Endothelial cell of umbilical vein (primary cell): ENCODE results near the gene PTPRD. TPM values are rescaled to one million over a fixed set of nuclear protein-coding genes. Genes with fewer than 3 reads are reported as not detected.

Experiments used
- BruUV-seq: library from RNA; stranded (reverse); fragments of 400-500 nt; replicated peaks from 2 replicates; lab custom pipeline; 2021; lab: Mats Ljungman, UMichigan
- CTCF ChIA-PET: fragments of 300-600, 350-600 bp; sonication (Branson Sonifier 250); formaldehyde crosslinking; loops from one replicate; lab custom pipeline; 2021; ENCODE audit warnings: antibody characterized with exemption, inconsistent platforms; lab: Charles Lee
- POLR2A ChIA-PET: fragments of 300-600, 350-600 bp; sonication (Branson Sonifier 250); formaldehyde crosslinking; loops from one replicate; lab custom pipeline; 2021; ENCODE audit warnings: antibody characterized with exemption, inconsistent platforms; lab: Charles Lee
- DNase-seq: peaks from one replicate; pipeline ENCODE4 v3.0.0-alpha.2; 2011; ENCODE audit warnings: low read depth, low spot score
- FAIRE-seq: peaks from 2 replicates; lab custom pipeline; 2011; peaks lifted over from hg19 to GRCh38; lab: Jason Lieb, UNC
- H2AFZ ChIP-seq: 2 replicates; pipeline ENCODE4 v1.6.0; 2012; ENCODE audit warnings: low read depth, low read length, control low read depth, inconsistent platforms
- H3K27ac ChIP-seq: 2 replicates; pipeline ENCODE4 v1.5.1; 2011; ENCODE audit warnings: low read depth, mild to moderate bottlenecking, control low read depth, low read length, moderate library complexity; ENCODE audit not compliant: insufficient read depth
- H3K27me3 ChIP-seq, 2 experiments: 2 replicates each; pipeline versions ENCODE4 v1.6.0 to v1.6.1; 2011; ENCODE audit warnings: low read length in 2 of 2, mixed read lengths in 1 of 2; ENCODE audit not compliant: control insufficient read depth in 2 of 2, insufficient read depth in 2 of 2
- H3K36me3 ChIP-seq, 2 experiments: 2 replicates in 1 of 2; 3 replicates in 1 of 2; pipeline ENCODE4 v1.5.1; 2011; ENCODE audit warnings: low read length in 2 of 2, mild to moderate bottlenecking in 1 of 2, moderate library complexity in 1 of 2; ENCODE audit not compliant: control insufficient read depth in 2 of 2, insufficient read depth in 2 of 2; ENCODE audit errors: extremely low read depth in 1 of 2
- H3K4me1 ChIP-seq: 3 replicates; pipeline ENCODE4 v1.5.1; 2011; ENCODE audit warnings: mild to moderate bottlenecking, low read length; ENCODE audit not compliant: control insufficient read depth, insufficient read depth; ENCODE audit errors: extremely low read depth
- H3K4me2 ChIP-seq: 2 replicates; pipeline ENCODE4 v1.6.1; 2011; ENCODE audit warnings: low read length, control low read depth, mixed read lengths; ENCODE audit not compliant: insufficient read depth
- H3K4me3 ChIP-seq, 3 experiments: fragments of 200-600 bp in 1 of 3; sonication (generic), shearing (Covaris generic) in 1 of 3; replicated peaks in 1 of 3; 2 replicates each; pipeline ENCODE4 v1.5.1; 2011 to 2016; ENCODE audit warnings: control low read depth in 3 of 3, low read length in 3 of 3, mild to moderate bottlenecking in 2 of 3, inconsistent platforms in 1 of 3, low read depth in 1 of 3, moderate library complexity in 1 of 3; ENCODE audit not compliant: insufficient read depth in 1 of 3
- H3K79me2 ChIP-seq: 2 replicates; pipeline ENCODE4 v1.6.0; 2012; ENCODE audit warnings: low read length, inconsistent platforms; ENCODE audit not compliant: control insufficient read depth, insufficient read depth
- H3K9ac ChIP-seq: replicated peaks from 2 replicates; pipeline ENCODE3; 2011; ENCODE audit warnings: low read length, control low read depth; ENCODE audit not compliant: insufficient read depth; ENCODE audit errors: extremely low read depth
- H3K9me1 ChIP-seq: replicated peaks from 3 replicates; pipeline ENCODE4 v1.6.0; 2011; ENCODE audit warnings: mild to moderate bottlenecking, low read length; ENCODE audit not compliant: control insufficient read depth, insufficient read depth; ENCODE audit errors: extremely low read depth
- H3K9me3 ChIP-seq: replicated peaks from 2 replicates; pipeline ENCODE4 v1.5.1; 2012; ENCODE audit warnings: low read length, inconsistent platforms; ENCODE audit not compliant: control insufficient read depth, insufficient read depth
- H4K20me1 ChIP-seq: replicated peaks from 2 replicates; pipeline ENCODE3; 2011; ENCODE audit warnings: mild to moderate bottlenecking, low read length; ENCODE audit not compliant: control insufficient read depth, insufficient read depth; ENCODE audit errors: extremely low read depth
- CTCF ChIP-seq, 2 donors: IDR thresholded peaks; 1 replicate in 1 of 2; 2 replicates in 1 of 2; pipeline ENCODE4 v1.5.1; 2011; ENCODE audit warnings: low read length in 2 of 2, mild to moderate bottlenecking in 2 of 2, moderate library complexity in 2 of 2, control low read depth in 1 of 2, inconsistent platforms in 1 of 2, low read depth in 1 of 2; ENCODE audit not compliant: insufficient read depth in 1 of 2; ENCODE audit errors: extremely low read depth in 1 of 2
- EZH2 ChIP-seq: IDR thresholded peaks from 2 replicates; pipeline ENCODE4 v1.6.1; 2012; ENCODE audit warnings: borderline replicate concordance, low read depth, mild to moderate bottlenecking, moderate library complexity, low read length, inconsistent platforms; ENCODE audit not compliant: severe bottlenecking
- FOS ChIP-seq: IDR thresholded peaks from 2 replicates; pipeline ENCODE4 v1.6.1; 2011; ENCODE audit warnings: mild to moderate bottlenecking, low read length, moderate library complexity, borderline replicate concordance; ENCODE audit not compliant: insufficient read depth
- GATA2 ChIP-seq: IDR thresholded peaks from 2 replicates; pipeline ENCODE4 v1.7.0; 2011; ENCODE audit warnings: low read depth, mild to moderate bottlenecking, moderate library complexity, mixed read lengths, low read length; ENCODE audit not compliant: insufficient read length, insufficient read depth
- JUN ChIP-seq: IDR thresholded peaks from 2 replicates; pipeline ENCODE4 v1.6.1; 2011; ENCODE audit warnings: borderline replicate concordance, low read depth; ENCODE audit not compliant: insufficient read length, insufficient read depth
- MAX ChIP-seq: IDR thresholded peaks from 2 replicates; pipeline ENCODE4 v1.6.1; 2011; ENCODE audit not compliant: insufficient read depth, insufficient read length
- MYC ChIP-seq: IDR thresholded peaks from one replicate; pipeline ENCODE4 v1.6.1; 2011; ENCODE audit warnings: mild to moderate bottlenecking, low read depth, low read length
- POLR2A ChIP-seq: IDR thresholded peaks from 2 replicates; pipeline ENCODE4 v1.6.1; 2012; ENCODE audit warnings: low read depth, mild to moderate bottlenecking, control low read depth, low read length
- POLR2AphosphoS5 ChIP-seq: IDR thresholded peaks from 2 replicates; pipeline ENCODE4 v1.6.1; 2012; ENCODE audit warnings: low read depth, mild to moderate bottlenecking, control low read depth, low read length, moderate library complexity; ENCODE audit not compliant: insufficient read depth
- dilution Hi-C: fragments of 300-500 bp; cut with MboI; formaldehyde crosslinking; loops from one replicate; pipeline ENCODE4 v1.15.0; 2019; ENCODE audit warnings: low sequenced_read_pairs; ENCODE audit not compliant: extremely low pct_ligation_motif_present
- intact Hi-C: fragments of 100-400 bp; cut with micrococcal nuclease; formaldehyde crosslinking; loops from one replicate; pipeline ENCODE4 v1.10.0; 2022
- polyA plus RNA-seq, 4 experiments: library from polyadenylated mRNA; depleted of rRNA in 3 of 4; stranded (reverse) in 3 of 4; unstranded in 1 of 4; fragments of >200 nt; gene quantifications; 2 replicates each; pipeline versions ENCODE4 v1.2.1 to v1.2.3, GENCODE V29; 2011 to 2012; ENCODE audit warnings: missing spikeins in 1 of 4
- total RNA-seq: library from RNA; stranded (reverse); gene quantifications from 2 replicates; pipeline ENCODE4 v1.2.3, GENCODE V29; 2021

Gene PTPRD
- total and polyA plus RNA-seq, 2 donors (not counting 3 experiments of a cell fraction or from before 2014, with no cell fraction given), result 5.5 to 5.7 TPM

DNA sequence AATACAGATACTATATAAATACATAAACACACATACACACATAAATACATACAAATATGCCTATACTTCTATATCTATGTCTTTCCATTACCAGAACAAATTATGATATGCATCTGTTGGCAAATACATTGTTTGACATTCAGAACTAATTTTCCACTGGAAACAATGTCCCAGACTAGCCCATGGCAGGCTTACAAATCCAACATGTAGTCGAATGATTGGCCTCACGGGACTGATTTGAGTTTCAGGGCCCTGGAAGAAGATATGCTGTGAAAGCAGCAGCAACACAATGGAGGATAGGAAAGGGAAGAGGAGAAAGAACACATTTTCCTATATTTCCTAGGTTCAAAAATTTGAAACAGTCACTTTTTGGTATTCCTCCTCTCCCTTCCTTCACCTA lies 1932.1 kb downstream of the PTPRD start:
- no peak for TF ChIP-seq POLR2A
- no peak for TF ChIP-seq CTCF (IDR thresholded peaks at IDR 0.05; ENCODE audit: extremely low read depth in 1 of 2, insufficient read depth in 1 of 2, low read depth in 1 of 2, low read length in 2 of 2)
- TF ChIP-seq GATA2, result no peak
- no peak for TF ChIP-seq POLR2AphosphoS5
- TF ChIP-seq MYC, result no peak
- TF ChIP-seq MAX, result no peak
- no peak for TF ChIP-seq EZH2
- no peak for TF ChIP-seq JUN
- no peak for TF ChIP-seq FOS
- H3K79me2 ChIP-seq, result no peaks in the 10 kb centered on the region
- ChIA-PET CTCF (no interaction called here), POLR2A (no interaction called here)
- no peaks in the 10 kb centered on the region for H3K27me3 ChIP-seq
- no TSS peak for BruUV-seq
- no peak overlapping the region for H3K4me3 ChIP-seq
- no peaks in the 10 kb centered on the region for H4K20me1 ChIP-seq
- no peaks in the 10 kb centered on the region for H3K36me3 ChIP-seq
- no peaks in the 10 kb centered on the region for H3K9me3 ChIP-seq
- no peaks in the 10 kb centered on the region for H3K4me1 ChIP-seq
- H3K27ac ChIP-seq, result no peak overlapping the region
- DNase-seq, result no peak
- H3K9ac ChIP-seq, result no peak overlapping the region
- intact Hi-C loops, result no loop called here
- no peak overlapping the region for H2AFZ ChIP-seq
- no peaks in the 10 kb centered on the region for H3K9me1 ChIP-seq
- no peak for FAIRE-seq
- no peak overlapping the region for H3K4me2 ChIP-seq
- dilution Hi-C loops, result no loop called here
